ENCODE measurements around the gene ACSF3. TPM values are rescaled to one million over a fixed set of nuclear protein-coding genes. Genes with fewer than 3 reads are reported as not detected.

Gene ACSF3
- total RNA-seq, 1 experiment from 2014 or later = 74.5 TPM

GRCh38 chr16:89094880-89095258 is 1.2 kb downstream of the ACSF3 start:
- H3K27ac ChIP-seq (ENCODE audit: low read depth, low read length) = no peak overlapping the region
- H3K4me1 ChIP-seq (ENCODE audit: control insufficient read depth in 1 of 2, insufficient read depth in 2 of 2, low read length in 2 of 2) = peaks cover 10 to 22% of the 10 kb centered on the region in 2 experiments; a peak in 3 of 4 replicates
- H3K36me3 ChIP-seq (ENCODE audit: control insufficient read depth in 1 of 2, insufficient read depth in 2 of 2, low read length in 2 of 2) = peaks cover 0 to 6% of the 10 kb centered on the region in 2 experiments; a peak in 1 of 4 replicates
- no peaks in the 10 kb centered on the region for H3K9me2 ChIP-seq (ENCODE audit: insufficient read depth)
- TF ChIP-seq POLR2A (IDR thresholded peaks at IDR 0.05; ENCODE audit: borderline replicate concordance, extremely low read depth, insufficient read depth, insufficient read length) (no peak), RAD21 (IDR thresholded peaks at IDR 0.05; ENCODE audit: low read depth) (no peak), ZFX (IDR thresholded peaks at IDR 0.05) (no peak), FOSL1 (IDR thresholded peaks at IDR 0.05; ENCODE audit: low read depth) (no peak), CTCF (IDR thresholded peaks at IDR 0.05 in 2 of 3, conservative IDR thresholded peaks at IDR 0.05 in 1 of 3; ENCODE audit: borderline replicate concordance in 1 of 3, insufficient read depth in 1 of 3, low read depth in 2 of 3, low read length in 2 of 3) (no peak), MAX (IDR thresholded peaks at IDR 0.05) (no peak), ZBTB33 (IDR thresholded peaks at IDR 0.05; ENCODE audit: extremely low read depth, insufficient replicate concordance, low read length) (no peak), POLR2AphosphoS5 (IDR thresholded peaks at IDR 0.05; ENCODE audit: low read depth, low read length) (no peak), YY1 (IDR thresholded peaks at IDR 0.05; ENCODE audit: extremely low read depth, insufficient replicate concordance, low read depth, low read length) (no peak), CBX3 (IDR thresholded peaks at IDR 0.05; ENCODE audit: low read depth) (no peak)
- H2AFZ ChIP-seq (ENCODE audit: low read depth, low read length, poor library complexity, severe bottlenecking) = no peak overlapping the region
- RAD21 ChIA-PET (ENCODE audit: low non-redundant PET in 1 of 2, low total read pairs in 2 of 2, uncharacterized antibody in 2 of 2, unreplicated experiment in 2 of 2) = no interaction called here
- TSS peak; percentile 57 for BruUV-seq (replicated peaks)
- peak overlapping the region; percentile 94 for H3K4me2 ChIP-seq (ENCODE audit: low read length)
- intact Hi-C loops (cut with micrococcal nuclease) = no loop called here
- CTCF ChIA-PET = no interaction called here
- no peaks in the 10 kb centered on the region for H3K9me3 ChIP-seq (ENCODE audit: control insufficient read depth in 1 of 2, insufficient read depth in 1 of 2, low read depth in 1 of 2, low read length in 2 of 2)
- peaks cover 59% of the 10 kb centered on the region for H3K79me2 ChIP-seq (ENCODE audit: insufficient read depth, low read length)
- DNase-seq (ENCODE audit: low read depth, low spot score) = no peak
- H3K27me3 ChIP-seq (ENCODE audit: insufficient read depth, low read length) = peaks cover 15% of the 10 kb centered on the region; the same call in 1 of the 2 replicates
- H3K9ac ChIP-seq (ENCODE audit: low read length) = peak overlapping the region; percentile 80
- H3K4me3 ChIP-seq (replicated peaks in 1 of 2; ENCODE audit: low read depth in 1 of 2, low read length in 2 of 2) = peak overlapping the region; percentile 83 to 96
- H4K20me1 ChIP-seq (ENCODE audit: insufficient read depth) = peaks cover 3% of the 10 kb centered on the region; the same call in 1 of the 2 replicates
- ATAC-seq = no peak
- POLR2A ChIA-PET = no interaction called here
